ENCODE results near the gene CFDP1. TPM values are rescaled to one million over a fixed set of nuclear protein-coding genes. Genes with fewer than 3 reads are reported as not detected.
A peak's percentile ranks its signal among the peaks of the same experiment; 100 is the strongest.

The CFDP1 gene
- total RNA-seq, 1 experiment from 2014 or later: 97.6 TPM

DNA sequence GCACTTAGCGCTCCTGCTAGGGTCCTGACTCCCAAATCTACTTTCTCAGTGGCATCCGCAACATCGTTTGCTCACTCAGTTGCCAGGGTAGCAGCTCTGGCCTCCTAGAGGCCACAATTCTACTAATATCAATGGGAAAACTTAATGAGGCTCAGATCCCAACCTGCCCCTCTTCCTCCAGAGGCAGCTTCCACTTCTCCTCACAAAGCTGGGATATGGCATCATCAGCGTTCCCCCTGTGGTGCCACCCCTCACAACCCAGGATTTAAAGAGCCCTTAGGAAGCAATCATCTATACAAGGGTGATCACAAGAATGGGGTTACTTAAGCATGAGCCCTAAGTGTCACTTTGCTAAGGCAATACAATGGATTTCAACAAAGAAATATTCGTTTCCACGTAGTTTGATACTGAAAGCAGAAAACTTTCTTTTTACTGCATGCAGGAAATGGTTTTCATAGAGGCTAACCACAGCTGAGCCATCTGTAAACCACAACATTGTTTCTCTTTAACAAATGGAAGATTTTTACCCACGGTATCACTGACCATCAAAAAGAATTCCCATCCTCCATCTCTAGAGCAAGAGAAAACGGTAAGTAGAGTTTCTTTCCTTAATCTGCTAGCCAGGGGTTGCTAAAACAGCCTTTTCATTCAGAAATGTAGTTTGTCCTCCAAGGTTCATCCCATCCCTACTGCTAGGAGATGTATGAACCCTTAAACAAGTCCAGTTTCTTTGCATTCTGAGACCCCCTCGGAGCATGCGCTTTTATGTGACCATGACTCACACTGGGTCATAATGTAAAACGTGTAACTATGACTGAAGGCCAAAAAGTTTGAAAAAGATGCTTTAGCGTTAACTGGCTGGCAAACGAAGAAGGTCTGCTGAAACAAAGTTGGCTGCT, 113.5 kb downstream of the CFDP1 start:
- CTCF ChIA-PET: no interaction called here
- H3K4me1 ChIP-seq (ENCODE audit: insufficient read depth, low read length, poor library complexity, severe bottlenecking): peaks cover 22% of the 10 kb centered on the region
- intact Hi-C loops (cut with micrococcal nuclease; ENCODE audit: unreplicated experiment): no loop called here
- no peaks in the 10 kb centered on the region for H3K36me3 ChIP-seq (ENCODE audit: insufficient read depth, low read length, poor library complexity, severe bottlenecking)
- BruUV-seq (replicated peaks): no TSS peak
- TF ChIP-seq EZH2 (IDR thresholded peaks at IDR 0.05; ENCODE audit: borderline replicate concordance, low read depth, low read length, poor library complexity, severe bottlenecking): no peak
- TF ChIP-seq, protein P1, sequence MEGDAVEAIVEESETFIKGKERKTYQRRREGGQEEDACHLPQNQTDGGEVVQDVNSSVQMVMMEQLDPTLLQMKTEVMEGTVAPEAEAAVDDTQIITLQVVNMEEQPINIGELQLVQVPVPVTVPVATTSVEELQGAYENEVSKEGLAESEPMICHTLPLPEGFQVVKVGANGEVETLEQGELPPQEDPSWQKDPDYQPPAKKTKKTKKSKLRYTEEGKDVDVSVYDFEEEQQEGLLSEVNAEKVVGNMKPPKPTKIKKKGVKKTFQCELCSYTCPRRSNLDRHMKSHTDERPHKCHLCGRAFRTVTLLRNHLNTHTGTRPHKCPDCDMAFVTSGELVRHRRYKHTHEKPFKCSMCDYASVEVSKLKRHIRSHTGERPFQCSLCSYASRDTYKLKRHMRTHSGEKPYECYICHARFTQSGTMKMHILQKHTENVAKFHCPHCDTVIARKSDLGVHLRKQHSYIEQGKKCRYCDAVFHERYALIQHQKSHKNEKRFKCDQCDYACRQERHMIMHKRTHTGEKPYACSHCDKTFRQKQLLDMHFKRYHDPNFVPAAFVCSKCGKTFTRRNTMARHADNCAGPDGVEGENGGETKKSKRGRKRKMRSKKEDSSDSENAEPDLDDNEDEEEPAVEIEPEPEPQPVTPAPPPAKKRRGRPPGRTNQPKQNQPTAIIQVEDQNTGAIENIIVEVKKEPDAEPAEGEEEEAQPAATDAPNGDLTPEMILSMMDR (conservative IDR thresholded peaks at IDR 0.05; ENCODE audit: low read depth, low read length): no peak
- POLR2A ChIA-PET (ENCODE audit: low non-redundant PET): no interaction called here
- H3K4me3 ChIP-seq (ENCODE audit: low read depth, low read length, poor library complexity, severe bottlenecking): no peak overlapping the region
- H3K9me3 ChIP-seq (ENCODE audit: low read depth, low read length, poor library complexity, severe bottlenecking): no peaks in the 10 kb centered on the region
- H3K27ac ChIP-seq (ENCODE audit: low read depth, low read length, poor library complexity, severe bottlenecking): peak overlapping the region; percentile 8
- no peak for DNase-seq (ENCODE audit: low spot score)
- no peaks in the 10 kb centered on the region for H3K27me3 ChIP-seq (replicated peaks; ENCODE audit: insufficient read depth, low read depth, low read length, poor library complexity)

DNA sequence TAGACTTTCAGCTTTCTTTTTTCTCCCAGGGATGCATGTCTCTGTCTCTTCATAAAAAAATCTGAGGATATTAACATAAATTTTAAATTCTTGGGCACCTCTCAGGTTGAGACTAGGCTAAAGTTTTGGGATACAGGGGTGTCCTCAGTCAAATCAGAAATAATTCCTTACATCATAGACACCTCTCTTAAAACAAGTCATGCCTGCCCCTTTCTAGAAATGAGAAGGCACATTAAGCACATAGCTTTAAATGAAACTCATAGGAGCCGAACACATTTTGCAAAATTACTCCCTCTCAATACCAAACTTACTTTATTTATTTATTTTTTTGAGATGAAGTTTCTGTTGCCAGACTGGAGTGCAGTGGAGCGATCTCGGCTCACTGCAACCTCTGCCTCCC, 114.6 kb downstream of the CFDP1 start:
- POLR2A ChIA-PET (ENCODE audit: low non-redundant PET): no interaction called here
- intact Hi-C loops (cut with micrococcal nuclease; ENCODE audit: unreplicated experiment): no loop called here
- no TSS peak for BruUV-seq (replicated peaks)

DNA sequence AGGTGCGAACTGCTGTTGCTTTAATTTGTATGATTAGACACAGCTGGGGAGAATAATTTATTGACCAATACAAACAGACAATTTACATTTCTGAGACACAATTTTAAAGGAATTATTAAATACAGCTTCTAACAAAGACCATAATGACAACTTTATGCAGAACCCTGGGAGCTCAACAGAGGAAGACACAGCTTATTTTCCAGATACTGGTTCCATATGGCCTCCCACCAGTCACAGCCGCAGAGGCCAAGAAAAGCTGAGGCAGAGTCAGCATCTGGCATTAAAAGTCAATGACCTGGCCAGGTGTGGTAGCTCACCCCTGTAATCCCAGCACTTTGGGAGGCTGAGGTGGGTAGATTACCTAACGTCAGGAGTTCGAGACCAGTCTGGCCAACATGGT, 115.8 kb downstream of the CFDP1 start:
- H3K4me3 ChIP-seq (ENCODE audit: low read depth, low read length, poor library complexity, severe bottlenecking): no peak overlapping the region
- intact Hi-C loops (cut with micrococcal nuclease; ENCODE audit: unreplicated experiment): no loop called here
- H3K36me3 ChIP-seq (ENCODE audit: insufficient read depth, low read length, poor library complexity, severe bottlenecking): peaks cover 4% of the 10 kb centered on the region
- no peaks in the 10 kb centered on the region for H3K9me3 ChIP-seq (ENCODE audit: low read depth, low read length, poor library complexity, severe bottlenecking)
- no peak overlapping the region for H3K27ac ChIP-seq (ENCODE audit: low read depth, low read length, poor library complexity, severe bottlenecking)
- DNase-seq (ENCODE audit: low spot score): no peak
- TF ChIP-seq, protein P1 (conservative IDR thresholded peaks at IDR 0.05; ENCODE audit: low read depth, low read length): no peak
- no peak for TF ChIP-seq EZH2 (IDR thresholded peaks at IDR 0.05; ENCODE audit: borderline replicate concordance, low read depth, low read length, poor library complexity, severe bottlenecking)
- no peaks in the 10 kb centered on the region for H3K27me3 ChIP-seq (replicated peaks; ENCODE audit: insufficient read depth, low read depth, low read length, poor library complexity)
- ChIA-PET POLR2A (ENCODE audit: low non-redundant PET) (no interaction called here), CTCF (no interaction called here)
- peaks cover 17% of the 10 kb centered on the region for H3K4me1 ChIP-seq (ENCODE audit: insufficient read depth, low read length, poor library complexity, severe bottlenecking)
- no TSS peak for BruUV-seq (replicated peaks)

More for the DNA sequence above, 114.6 kb downstream of the CFDP1 start:
- TF ChIP-seq EZH2 (IDR thresholded peaks at IDR 0.05; ENCODE audit: borderline replicate concordance, low read depth, low read length, poor library complexity, severe bottlenecking): no peak
- TF ChIP-seq, protein P1 (conservative IDR thresholded peaks at IDR 0.05; ENCODE audit: low read depth, low read length): no peak
- CTCF ChIA-PET: no interaction called here
- H3K4me1 ChIP-seq (ENCODE audit: insufficient read depth, low read length, poor library complexity, severe bottlenecking): peaks cover 12% of the 10 kb centered on the region
- H3K27me3 ChIP-seq (replicated peaks; ENCODE audit: insufficient read depth, low read depth, low read length, poor library complexity): no peaks in the 10 kb centered on the region
- H3K27ac ChIP-seq (ENCODE audit: low read depth, low read length, poor library complexity, severe bottlenecking): no peak overlapping the region
- no peaks in the 10 kb centered on the region for H3K36me3 ChIP-seq (ENCODE audit: insufficient read depth, low read length, poor library complexity, severe bottlenecking)
- no peak overlapping the region for H3K4me3 ChIP-seq (ENCODE audit: low read depth, low read length, poor library complexity, severe bottlenecking)
- no peaks in the 10 kb centered on the region for H3K9me3 ChIP-seq (ENCODE audit: low read depth, low read length, poor library complexity, severe bottlenecking)
- DNase-seq (ENCODE audit: low spot score): no peak
